HCT116 (cell line): ENCODE results near the gene FES. TPM values are rescaled to one million over a fixed set of nuclear protein-coding genes. Genes with fewer than 3 reads are reported as not detected.

ENCODE experiments used
- total RNA-seq: library from RNA; stranded (reverse); gene quantifications from one replicate; pipeline ENCODE4 v1.2.1, GENCODE V29; 2021; ENCODE audit not compliant: unreplicated experiment

Gene FES
- total RNA-seq, 1 experiment from 2014 or later: 5.3 TPM

Other genes with a start within 250 kb of the FES start
- gene BLM, start 167.2 kb upstream of the FES start, total RNA-seq: 24.6 TPM
- 42.0 TPM for gene FURIN, start 15.9 kb upstream of the FES start, total RNA-seq
- 44.9 TPM for gene MAN2A2, start 18.8 kb downstream of the FES start, total RNA-seq
- gene HDDC3, start 48.0 kb downstream of the FES start, total RNA-seq: 20.4 TPM
- 95.4 TPM for gene UNC45A, start 50.8 kb downstream of the FES start, total RNA-seq
- 38.5 TPM for gene RCCD1, start 70.4 kb downstream of the FES start, total RNA-seq
- 186 TPM for gene PRC1, start 110.0 kb downstream of the FES start, total RNA-seq
- gene VPS33B, start 138.1 kb downstream of the FES start, total RNA-seq: 23.1 TPM
- not detected for gene SV2B, start 215.8 kb downstream of the FES start, total RNA-seq